CD4-positive, alpha-beta T cell treated with Interleukin-10 for 1 hour (primary cell): ENCODE measurements around the gene TBC1D5.
"Not testable (repeated sequence)": the region's sequence is repeated elsewhere in the genome, so short reads cannot be mapped to it uniquely, and the experiment has no call there.

Experiments
- DNase-seq: peaks from one replicate; pipeline ENCODE4 v3.0.0-alpha.2; 2020

The TBC1D5 gene

DNA sequence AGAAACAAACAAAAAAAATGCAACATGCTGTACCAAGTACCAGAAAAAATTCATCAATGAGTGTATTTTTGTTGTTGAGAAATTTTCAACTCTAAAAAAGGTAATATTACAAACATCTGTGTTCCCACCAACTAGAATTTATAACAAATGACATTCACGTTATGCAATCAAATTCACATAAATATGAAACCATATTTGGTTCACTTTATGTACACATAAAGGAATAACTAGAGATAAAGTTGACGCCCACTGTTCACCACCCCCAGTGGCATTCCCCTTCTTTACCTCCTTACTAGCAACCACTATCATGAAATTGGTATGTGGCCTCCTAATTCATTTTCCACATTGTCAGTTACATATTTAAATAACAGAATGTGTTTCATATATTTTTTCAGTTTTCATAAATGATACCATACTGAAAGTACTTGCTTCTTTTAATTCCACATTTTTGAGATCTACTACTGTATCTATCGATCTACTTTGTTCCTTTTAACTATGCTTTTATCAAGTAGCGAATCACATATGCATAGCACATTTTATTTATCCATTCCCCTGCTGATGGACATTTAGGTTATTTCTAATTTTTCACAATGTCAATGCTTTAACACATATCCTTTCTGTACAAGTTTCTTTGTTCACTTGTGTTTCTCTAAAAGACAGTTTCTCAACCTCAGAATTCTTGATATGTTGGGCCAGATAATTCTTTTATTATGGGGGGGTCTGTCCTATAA, 34.5 kb downstream of the TBC1D5 start:
- no peak for DNase-seq

DNA sequence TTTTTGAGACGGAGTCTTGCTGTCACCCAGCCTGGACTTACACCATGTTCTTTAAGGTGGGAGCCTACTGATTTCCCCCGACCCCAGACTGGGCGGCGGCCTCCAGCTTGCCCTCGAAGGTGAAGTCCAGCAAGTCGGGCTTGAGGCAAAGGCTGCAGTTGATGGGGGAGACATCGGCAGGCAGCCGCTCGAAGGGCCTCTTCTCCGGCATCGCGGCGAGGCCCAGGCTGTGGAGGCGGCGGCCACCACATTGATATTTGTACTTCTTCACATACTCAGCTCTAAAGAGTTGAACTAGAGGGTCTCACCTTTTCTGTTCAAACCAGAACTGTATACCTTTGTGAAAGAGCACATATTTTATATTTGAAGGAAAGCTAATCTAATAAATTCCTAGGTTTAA, 36.4 kb downstream of the TBC1D5 start:
- DNase-seq = not testable (repeated sequence)

DNA sequence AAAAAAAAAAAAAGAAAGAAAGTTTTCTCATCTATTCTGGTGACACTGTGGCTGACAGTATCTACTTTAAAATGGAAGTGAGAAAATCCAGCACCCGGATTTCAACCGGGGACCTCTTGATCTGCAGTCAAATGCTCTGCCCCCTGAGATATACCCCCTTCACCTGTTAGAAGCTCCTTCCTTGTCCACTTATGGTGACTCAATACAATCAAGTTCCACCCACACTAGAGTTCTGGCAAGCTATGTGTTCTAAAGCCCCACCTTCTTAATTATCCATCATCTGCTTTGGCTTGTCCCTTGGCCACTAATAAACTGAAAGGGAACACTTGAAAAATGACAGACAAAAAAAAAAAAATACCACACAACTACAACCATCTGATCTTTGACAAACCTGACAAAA, 42.6 kb downstream of the TBC1D5 start:
- not testable (repeated sequence) for DNase-seq

DNA sequence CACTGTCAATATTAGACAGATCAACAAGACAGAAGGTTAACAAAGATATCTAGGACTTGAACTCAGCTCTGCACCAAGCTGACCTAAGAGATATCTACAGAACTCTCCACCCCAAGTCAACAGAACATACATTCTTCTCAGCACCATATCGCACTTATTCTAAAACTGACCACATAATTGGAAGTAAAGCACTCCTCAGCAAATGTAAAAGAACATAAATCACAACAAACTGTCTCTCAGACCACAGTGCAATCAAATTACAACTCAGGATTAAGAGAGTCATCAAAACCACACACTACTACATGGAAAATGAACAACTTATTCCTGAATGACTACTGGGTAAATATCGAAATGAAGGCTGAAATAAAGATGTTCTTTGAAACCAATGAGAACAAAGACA, 46.8 kb downstream of the TBC1D5 start:
- not testable (repeated sequence) for DNase-seq

DNA sequence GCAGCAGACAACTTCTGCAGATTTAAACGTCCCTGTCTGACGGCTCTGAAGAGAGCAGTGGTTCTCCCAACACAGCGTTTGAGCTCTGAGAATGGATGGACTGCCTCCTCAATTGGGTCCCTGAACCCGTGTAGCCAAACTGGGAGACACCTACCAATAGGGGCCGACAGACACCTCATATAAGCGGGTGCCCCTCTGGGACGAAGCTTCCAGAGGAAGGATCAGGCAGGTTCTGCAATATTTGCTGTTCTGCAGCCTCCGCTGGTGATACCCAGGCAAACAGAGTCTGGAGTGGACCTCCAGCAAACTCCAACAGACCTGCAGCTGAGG, 48.8 kb downstream of the TBC1D5 start:
- not testable (repeated sequence) for DNase-seq

DNA sequence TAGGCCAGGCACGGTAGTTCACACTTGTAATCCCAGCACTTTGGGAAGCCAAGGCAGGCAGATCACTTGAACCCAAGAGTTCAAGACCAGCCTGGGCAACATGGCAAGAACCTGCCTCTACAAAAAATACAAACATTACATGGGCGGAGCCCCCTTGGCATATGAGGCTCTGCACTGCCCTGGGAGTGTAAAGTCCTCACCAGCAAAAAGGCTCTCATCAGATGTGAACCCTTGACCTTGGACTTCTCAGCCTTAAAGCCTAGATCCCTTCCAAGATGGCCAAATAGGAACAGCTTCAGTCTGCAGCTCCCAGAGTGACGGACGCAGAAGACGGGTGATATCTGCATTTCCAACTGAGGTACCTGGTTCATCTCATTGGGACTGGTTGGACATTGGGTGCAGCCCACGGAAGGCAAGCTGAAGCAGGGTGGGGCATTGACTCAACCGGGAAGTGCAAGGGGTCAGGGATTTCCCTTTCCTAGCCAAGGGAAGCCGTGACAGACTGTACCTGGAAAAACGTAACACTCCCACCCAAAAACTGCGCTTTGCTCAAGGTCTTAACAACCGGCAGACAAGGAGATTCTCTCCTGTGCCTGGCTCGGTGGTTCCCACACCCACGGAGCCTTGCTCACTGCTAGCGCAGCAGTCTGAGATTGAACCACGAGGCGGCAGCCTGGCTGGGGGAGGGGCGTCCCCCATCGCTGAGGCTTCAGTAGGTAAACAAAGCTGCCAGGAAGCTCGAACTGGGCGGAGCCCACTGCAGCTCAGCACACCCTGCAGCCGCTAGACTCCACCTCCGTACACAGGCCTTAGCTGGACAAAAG, 49.4 kb downstream of the TBC1D5 start:
- peak; percentile 62 for DNase-seq

DNA sequence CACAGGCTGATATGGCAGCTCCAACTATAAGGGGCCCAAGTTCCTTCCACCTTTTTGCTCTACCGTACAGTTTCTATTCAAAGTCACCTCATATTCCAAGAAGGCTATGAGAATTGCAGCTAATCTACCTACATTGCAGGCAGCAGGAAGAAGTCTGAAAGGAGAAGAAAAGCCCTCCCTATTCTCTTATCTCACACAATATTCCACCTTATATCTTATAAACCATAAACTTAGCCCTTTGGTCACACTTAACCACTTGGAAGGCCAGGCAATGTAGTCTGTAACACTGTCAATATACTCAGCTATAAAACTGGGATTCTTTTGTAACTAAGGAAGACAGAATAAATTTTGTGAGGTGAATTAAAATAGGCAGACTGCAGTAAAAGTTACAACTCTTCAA, 54.9 kb downstream of the TBC1D5 start:
- DNase-seq = no peak

DNA sequence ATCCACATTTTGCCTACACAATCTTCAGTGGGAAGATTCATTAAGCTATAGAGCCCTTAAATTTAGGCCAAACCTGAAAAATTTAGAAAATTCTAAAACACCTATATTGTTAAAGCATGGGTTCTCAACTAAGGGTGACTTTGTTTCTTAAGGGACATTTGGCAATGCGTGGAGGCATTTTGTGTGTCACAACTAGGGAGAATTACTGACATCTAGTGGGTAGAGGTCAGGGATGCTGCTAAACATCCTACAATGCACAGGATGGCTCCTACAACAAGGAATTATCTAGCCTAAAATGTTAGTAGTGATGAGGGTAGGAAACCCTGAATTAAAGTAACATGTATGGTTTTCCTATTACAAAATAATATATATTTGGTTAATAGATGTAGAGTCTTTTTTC, 55.8 kb downstream of the TBC1D5 start:
- no peak for DNase-seq

DNA sequence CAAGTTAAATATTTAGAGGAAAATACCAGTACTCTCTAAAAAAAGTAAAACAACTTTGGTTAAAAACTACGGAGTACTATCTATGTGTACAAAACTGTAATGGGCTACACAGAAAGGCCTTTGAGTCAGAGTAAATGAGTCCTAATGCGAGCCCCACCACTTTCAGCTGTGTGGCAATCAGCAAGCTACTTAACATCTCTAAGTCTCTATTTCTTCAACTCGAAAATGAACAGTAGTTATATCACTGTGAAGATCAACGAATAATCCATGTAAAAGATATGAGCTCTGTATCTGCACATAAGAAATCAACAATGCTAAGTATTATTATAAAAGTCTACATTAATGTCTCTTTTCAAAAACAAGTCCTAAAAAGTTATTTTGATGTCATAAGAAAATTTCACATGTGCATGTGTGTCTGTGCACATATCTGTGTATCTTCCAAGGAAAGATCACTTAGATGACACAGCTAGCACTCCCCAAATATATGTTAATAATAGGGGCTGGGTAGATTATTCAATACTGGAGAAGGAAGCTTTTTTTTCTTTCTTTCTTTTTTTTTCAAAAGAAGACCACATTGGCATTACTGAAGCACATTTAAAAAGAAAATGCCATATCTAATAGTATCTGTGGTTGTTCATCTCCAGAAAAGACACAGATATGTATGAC, 58.8 kb downstream of the TBC1D5 start:
- no peak for DNase-seq

DNA sequence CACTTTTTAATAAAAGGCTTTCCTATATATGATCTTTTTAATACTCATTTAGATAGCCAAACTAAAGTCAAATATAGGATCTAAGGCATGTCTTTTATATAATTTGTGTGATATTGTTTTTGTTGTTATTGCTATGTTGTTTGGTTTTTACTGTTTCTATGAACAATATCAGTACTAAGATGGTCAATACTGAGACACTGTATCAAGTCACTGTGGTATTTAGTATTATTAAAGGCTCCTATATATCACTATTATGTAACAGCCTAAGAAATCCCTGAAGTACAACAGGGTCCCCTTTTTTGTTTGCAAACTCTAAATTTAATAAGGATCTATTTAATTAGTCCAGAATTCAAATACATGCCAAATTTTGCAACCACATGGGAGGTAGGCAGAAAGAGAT, 61.9 kb downstream of the TBC1D5 start:
- no peak for DNase-seq

DNA sequence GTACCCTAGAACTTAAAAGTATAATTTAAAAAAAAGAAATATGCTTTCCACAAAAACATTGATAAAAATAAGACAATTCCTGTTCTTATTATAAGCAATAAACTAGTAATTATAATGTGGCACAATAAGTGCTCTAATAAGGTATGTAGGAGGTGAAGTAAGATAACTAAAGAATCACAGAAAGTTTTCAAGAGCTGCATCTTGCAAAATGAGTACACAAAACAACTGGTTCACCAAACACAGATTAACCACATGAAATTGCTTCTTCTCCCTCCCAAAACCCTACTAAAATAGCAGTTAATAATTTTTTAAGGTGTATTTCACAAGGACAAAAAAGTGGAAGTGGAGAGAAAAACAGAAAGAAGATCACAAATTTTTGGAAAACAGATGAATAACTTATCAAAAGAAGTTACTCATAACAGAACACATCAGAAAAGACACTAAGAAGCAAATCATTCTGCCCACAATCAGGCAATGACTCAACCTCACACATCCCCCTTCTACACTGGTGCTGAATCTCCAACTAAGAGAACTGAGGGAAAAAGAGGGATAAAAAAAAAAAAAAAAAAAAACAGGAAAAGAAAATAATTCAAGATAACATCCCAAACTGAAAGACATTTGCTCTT, 64.2 kb downstream of the TBC1D5 start:
- DNase-seq = no peak

DNA sequence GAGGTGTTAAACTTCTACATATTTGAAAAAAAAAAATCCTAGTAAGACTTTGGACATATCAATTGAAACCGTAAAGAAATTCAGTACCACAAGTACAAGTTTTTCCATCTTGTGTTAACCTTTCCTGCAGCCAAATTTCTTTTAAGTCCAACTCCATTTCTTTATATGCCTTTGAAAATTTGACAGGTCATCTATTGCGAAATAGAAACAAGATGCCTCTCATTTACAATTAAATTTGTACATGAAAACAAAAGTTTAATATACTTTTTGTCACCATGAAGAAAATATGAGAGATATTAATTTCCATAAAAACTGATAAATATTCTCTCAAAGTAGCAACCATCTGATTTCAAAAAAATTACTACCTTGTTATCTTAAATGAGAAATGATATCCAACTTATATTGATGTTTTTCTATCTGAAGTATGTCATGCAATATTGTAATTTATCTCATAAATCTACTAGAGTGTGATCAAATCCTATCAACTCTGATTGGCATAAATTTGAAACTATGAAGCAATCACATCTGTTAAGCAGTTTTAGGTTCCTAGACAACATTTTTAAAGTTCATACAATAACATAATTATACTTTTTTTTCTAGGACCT, 68.2 kb downstream of the TBC1D5 start:
- no peak for DNase-seq

DNA sequence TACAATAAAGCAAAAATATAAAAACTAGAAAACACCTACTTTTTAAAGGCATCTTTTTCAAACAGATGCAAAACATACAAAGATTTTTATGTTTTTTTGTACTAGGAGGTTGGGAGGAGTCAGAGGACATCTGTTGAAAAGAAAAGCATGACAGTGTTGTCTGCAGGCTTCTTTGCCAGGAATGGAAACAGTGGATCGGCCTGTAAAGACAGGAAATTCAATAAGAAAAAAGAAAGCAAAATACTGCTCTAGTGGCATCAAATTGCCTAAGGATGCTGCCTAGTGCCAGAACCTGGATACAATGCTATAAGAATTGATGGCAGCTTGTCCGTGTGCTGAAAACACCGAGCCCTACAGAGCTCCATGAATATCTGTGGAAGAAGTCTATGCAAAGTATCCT, 69.9 kb downstream of the TBC1D5 start:
- DNase-seq = no peak

DNA sequence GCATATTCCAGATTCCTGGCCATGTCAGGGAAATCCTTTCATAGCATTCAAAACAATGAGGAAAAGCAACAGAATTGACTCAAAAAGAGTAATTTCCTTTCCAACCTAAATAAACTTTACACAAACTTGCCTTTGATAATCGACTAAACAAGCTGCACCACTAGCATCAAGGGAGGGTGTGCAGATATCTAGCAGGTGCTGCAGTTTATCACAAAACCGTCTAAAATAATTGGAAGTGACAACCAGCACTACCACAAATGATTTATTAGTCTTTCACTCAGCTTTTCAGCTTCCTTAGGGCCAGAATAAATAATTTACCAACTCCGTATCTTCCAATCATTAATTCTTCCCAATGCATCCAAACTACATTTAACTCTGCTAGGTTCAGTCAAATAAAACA, 71.7 kb downstream of the TBC1D5 start:
- no peak for DNase-seq

DNA sequence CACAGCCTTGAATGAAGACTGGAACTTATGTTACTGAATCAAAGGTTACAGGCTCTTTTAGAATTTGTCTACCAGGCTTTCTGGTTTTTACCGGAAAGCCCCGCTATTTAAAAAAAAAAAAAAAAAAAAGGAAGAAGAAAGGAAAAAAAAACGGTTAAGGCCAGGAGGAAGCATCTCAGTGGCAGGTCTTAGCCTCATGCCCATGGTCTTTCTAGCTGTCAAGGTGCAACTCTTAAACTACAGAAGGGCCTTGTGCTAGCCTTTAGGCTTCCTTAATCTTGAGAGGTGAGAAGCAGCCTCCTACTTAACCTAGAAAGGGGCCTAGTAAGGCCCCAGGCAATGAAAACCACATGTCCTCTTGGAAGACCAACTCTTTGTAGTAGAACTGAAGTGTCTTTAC, 77.5 kb downstream of the TBC1D5 start:
- no peak for DNase-seq

DNA sequence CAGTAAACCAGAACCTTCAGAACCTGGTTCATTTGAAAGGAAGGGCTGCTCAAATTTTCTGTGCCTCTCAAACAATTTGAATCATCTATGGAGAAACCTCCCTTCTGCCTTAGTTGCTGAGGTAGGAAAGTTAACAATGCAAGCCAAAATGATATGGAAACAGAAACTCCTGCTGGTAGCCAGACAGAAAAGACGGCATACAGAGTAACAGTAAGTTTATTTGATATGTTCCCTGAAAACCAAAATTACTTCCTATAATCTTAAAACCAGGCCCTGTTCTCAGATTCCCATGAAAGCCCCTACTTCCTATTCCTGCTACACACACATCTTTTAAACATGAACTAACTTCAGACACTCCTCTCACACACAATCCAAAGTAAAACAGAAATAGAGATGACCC, 86.2 kb downstream of the TBC1D5 start:
- no peak for DNase-seq

DNA sequence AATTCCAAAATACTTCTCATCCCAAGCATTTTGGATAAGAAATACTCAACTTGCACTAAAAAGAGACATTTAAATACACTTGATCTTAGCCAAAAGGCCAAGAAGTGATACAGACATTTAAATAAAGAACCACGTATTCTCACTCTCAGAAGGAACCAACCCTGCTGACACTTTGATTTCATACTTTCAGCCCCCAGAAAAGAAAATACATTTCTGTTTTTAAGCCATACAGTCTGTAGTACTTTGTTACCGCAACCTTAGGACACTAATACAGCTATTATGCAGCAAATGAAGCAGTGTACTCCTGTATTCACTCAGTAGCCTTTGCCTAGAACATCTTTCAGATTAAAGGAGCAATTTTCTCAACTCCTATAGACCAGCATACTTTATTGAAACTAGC, 86.7 kb downstream of the TBC1D5 start:
- DNase-seq = no peak

DNA sequence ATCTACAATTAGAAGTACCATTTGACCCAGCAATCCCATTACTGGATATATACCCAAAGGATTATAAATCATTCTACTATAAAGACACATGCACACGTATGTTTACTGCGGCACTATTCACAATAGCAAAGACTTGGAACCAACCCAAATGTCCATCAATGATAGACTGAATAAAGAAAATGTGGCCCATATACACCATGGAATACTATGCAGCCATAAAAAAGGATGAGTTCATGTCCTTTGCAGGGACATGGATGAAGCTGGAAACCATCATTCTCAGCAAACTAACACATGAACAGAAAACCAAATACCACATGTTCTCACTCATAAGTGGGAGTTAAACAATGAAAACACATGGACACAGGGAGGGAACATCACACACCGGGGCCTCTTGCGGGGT, 92.7 kb downstream of the TBC1D5 start:
- DNase-seq = not testable (repeated sequence)

DNA sequence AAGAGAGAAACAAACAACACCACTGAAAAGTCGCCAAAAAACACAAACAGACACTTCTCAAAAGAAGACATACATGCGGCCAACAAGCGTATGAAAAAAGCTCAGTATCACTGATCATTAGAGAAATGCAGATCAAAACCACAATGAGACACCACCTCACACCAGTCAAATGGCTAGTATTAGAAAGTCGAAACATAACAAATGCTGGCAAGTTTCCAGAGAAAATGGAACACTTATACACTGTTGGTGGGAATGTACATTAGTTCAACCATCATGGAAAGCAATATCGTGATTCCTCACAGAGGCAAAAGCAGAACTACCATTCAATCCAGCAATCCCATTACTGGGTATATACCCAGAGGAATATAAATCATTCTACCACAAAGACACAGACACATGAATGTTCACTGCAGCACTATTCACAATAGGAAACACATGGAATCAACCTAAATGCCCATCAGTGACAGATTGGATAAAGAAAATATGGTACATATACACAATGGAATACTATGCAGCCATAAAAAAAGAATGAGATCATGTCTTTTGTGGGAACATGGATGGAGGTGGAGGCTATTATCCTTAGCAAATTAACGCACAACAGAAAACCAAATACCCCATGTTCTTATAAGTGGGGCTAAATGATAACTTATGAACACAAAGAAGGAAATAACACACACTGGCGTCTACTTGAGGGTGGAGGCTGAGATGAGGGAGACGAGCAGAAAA, 93.6 kb downstream of the TBC1D5 start:
- not testable (repeated sequence) for DNase-seq

DNA sequence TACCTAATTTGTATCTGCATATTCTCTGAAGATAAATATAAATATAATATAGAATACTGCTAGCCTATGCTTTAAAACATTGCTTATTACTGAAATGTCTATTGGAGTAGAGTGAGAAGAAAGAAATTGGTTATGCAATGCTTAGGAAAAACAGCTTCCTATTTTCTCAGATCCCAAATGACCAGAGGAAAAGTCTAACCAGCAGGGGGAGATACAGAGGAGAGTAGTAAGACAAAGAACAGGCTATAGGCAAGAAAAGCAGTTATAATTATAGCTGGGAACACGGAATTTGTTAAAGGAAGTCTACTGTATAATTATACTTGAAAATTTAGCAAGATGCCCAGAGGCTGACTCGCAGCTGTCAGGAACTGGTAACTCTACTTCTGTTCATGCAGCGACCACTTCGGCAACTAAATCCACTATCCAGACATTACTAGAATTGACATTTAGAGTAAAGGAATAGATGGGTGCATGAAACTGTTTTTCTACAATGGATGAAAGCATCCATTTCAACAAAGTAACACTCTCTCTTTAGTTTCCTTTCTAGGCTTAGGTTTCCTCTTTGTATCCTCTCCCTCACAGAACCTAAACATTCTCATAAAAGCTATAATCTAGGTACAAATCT, 97.2 kb downstream of the TBC1D5 start:
- DNase-seq = peak; percentile 31

DNA sequence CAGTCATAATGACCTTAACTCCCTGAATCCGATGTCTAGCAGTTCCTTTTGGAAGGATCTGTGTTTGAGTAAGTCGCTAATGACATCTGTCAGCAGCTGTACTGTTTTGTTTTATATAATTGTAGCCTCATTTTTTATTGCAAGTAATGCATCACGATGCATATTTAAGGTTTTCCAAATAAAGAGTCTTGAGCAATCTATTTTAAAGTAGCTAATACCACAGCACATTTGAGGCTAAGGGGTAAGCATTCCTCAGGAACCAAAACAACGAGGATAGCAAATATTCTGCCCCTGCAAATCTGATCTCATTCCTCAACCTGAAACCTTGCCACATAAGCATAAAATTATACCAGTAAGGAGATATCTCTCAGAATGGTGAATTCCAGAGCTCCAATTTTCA, 98.7 kb downstream of the TBC1D5 start:
- DNase-seq = no peak

DNA sequence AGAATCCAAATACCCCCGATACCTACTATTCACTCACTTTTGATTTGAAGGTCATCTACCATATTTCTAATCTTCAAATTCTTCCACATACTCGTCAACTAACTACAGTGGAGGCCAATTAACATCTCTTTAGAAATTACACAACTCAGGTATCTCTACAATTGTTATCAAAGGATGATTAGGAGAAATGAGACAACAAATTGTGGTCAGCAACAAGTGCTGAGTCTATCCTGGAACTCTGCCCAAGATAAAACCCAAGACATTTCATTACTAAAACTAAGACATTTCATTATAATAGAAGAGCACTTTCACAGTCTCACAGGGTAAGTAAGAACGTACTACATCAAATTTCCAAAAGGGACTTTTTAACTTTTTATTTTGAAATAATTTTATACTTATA, 100.0 kb downstream of the TBC1D5 start:
- DNase-seq = no peak
